Ectodermal cell (in vitro differentiated cells): ENCODE measurements around the gene SRP19.

Experiments used
- H3K27ac ChIP-seq: 2 replicates; pipeline ENCODE4 v1.7.0; 2013; ENCODE audit warnings: mild to moderate bottlenecking, low read depth, low read length; ENCODE audit not compliant: insufficient read depth, poor library complexity, severe bottlenecking
- H3K27me3 ChIP-seq: 2 replicates; pipeline ENCODE4 v1.7.0; 2013; ENCODE audit warnings: mild to moderate bottlenecking, low read length; ENCODE audit not compliant: insufficient read depth, control insufficient read depth, poor library complexity, severe bottlenecking
- H3K36me3 ChIP-seq: one replicate; pipeline ENCODE4 v1.7.0; 2013; ENCODE audit warnings: low read length; ENCODE audit not compliant: control insufficient read depth, insufficient read depth
- H3K4me1 ChIP-seq: one replicate; pipeline ENCODE4 v1.7.0; 2013; ENCODE audit warnings: low read length; ENCODE audit not compliant: control insufficient read depth, insufficient read depth
- H3K4me3 ChIP-seq: 2 replicates; pipeline ENCODE4 v1.7.0; 2013; ENCODE audit warnings: low read depth, low read length, control low read depth; ENCODE audit not compliant: insufficient read depth
- H3K9me3 ChIP-seq: 2 replicates; pipeline ENCODE4 v1.7.0; 2013; ENCODE audit warnings: mild to moderate bottlenecking, low read length, moderate library complexity; ENCODE audit not compliant: control insufficient read depth
- WGBS, 2 experiments: methylation state at CpG; one replicate each; pipeline ENCODE4 v1.1.7; 2013; ENCODE audit warnings: missing lambda C conversion rate in 2 of 2; 5-methylcytosine and 5-hydroxymethylcytosine counted together

The SRP19 gene

DNA sequence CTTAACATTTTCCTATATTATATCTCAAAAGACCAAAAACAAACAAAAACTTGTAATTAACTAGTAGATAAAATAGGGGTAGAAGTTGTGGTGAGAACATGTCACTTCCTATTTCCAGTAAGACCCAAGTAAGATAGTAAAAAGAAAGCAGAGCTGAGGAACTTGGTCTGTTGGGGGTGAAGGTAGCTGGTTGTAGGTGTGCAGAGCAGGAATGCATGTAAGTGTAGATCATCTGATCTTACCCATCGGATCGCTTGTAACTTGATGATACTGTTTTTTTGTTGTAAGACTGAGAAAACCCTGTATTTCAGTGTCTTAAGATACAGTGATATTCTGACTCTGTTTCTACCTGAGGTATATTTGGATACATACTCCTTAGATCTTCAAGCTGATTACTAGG lies 5.7 kb downstream of the SRP19 start:
- Histone ChIP-seq H3K27me3 (no peaks in the 10 kb centered on the region), H3K4me3 (no peak overlapping the region), H3K27ac (no peak overlapping the region), H3K36me3 (peaks cover 19% of the 10 kb centered on the region), H3K9me3 (no peaks in the 10 kb centered on the region), H3K4me1 (peaks cover 7% of the 10 kb centered on the region)
- WGBS, 2 experiments: 89 to 100% methylated on average over 2 of the region's 2 CpGs

DNA sequence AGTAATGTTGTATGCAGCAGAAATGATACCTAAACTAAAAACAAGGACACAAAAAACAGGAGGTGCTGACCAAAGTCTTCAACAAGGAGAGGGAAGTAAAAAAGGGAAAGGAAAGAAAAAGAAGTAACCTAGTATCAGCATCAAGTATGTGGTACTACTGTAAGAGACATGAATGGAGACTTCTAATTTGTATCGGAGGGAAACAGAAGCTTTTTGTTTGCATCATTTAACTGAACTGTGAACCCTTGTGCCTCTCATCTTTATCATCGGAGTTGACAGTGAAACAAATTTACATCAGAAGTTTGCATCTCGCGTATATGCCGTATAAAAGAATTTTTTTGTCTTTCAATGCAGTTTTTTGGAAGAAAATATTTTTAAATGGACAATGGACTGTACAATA lies 6.3 kb downstream of the SRP19 start:
- no peaks in the 10 kb centered on the region for H3K27me3 ChIP-seq
- H3K4me1 ChIP-seq: peaks cover 4% of the 10 kb centered on the region
- WGBS, 2 experiments: 95 to 96% methylated on average over 5 of the region's 5 CpGs
- H3K36me3 ChIP-seq: peaks cover 19% of the 10 kb centered on the region
- no peaks in the 10 kb centered on the region for H3K9me3 ChIP-seq
- no peak overlapping the region for H3K4me3 ChIP-seq
- H3K27ac ChIP-seq: no peak overlapping the region

DNA sequence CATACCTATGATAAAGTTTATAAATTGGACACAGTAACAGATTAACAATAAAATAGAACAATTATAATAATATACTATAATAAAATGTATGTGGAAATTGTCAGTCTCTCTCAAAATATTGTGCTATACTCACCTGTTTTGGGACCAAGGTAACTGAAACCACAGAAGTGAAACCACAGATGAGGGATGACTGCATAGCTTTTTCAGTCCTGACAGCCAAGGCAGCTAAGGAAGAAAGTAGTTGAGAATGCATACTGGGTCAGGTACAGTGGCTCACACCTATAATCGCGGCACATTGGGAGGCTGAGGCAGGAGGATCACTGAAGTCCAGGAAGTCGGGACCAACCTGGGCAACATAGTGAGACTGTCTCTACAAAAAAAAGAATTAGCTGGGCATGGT lies 8.9 kb downstream of the SRP19 start:
- Histone ChIP-seq H3K4me3 (no peak overlapping the region), H3K36me3 (peaks cover 13% of the 10 kb centered on the region), H3K4me1 (no peaks in the 10 kb centered on the region), H3K9me3 (no peaks in the 10 kb centered on the region), H3K27me3 (no peaks in the 10 kb centered on the region), H3K27ac (no peak overlapping the region)
- 92 to 95% methylated on average over 3 of the region's 3 CpGs for whole genome bisulfite sequencing, 2 experiments

DNA sequence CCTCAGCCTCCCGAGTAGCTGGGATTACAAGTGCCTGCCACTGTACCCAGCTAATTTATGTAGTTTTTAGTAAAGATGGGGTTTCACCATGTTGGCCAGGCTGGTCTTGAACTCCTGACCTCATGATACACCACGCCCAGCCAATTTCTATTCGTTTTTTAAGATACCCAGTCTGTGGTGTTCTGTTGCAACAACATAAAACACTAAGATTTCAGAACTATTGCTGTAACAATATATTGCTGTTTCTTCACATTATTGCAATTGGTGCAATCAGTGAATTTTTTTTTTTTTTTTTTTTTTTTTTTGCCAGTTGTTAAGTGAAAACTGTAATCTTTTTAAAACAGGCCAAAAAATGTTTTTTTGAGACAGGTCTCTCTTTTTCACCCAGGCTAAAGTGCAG lies 9.9 kb downstream of the SRP19 start:
- no peaks in the 10 kb centered on the region for H3K4me1 ChIP-seq
- no peaks in the 10 kb centered on the region for H3K27me3 ChIP-seq
- H3K9me3 ChIP-seq: no peaks in the 10 kb centered on the region
- 75 to 82% methylated on average over 3 of the region's 3 CpGs for WGBS, 2 experiments
- peaks cover 13% of the 10 kb centered on the region for H3K36me3 ChIP-seq
- no peak overlapping the region for H3K4me3 ChIP-seq
- no peak overlapping the region for H3K27ac ChIP-seq

DNA sequence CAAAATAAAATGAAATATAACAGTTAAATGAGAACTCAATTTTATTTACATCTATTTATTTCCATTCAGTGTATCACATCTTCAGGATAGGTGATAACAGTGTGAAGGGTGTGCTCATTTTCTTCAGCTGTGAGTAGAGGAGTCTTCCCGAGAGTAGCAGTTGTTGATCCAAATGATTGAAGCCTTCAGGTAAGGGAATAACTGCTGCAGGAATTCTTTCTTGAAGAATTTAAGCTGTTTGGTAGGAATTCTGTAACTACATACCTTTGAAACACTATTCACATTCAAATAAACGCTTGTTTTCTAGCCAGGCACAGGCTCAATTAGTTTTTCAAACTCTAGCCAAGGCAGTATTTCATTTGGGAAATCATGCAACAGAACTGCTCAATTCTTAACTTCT lies 15.3 kb downstream of the SRP19 start:
- no peak overlapping the region for H3K27ac ChIP-seq
- peaks cover 2% of the 10 kb centered on the region for H3K36me3 ChIP-seq
- WGBS, 2 experiments: 72 to 76% methylated on average over 2 of the region's 2 CpGs
- H3K9me3 ChIP-seq: no peaks in the 10 kb centered on the region
- no peaks in the 10 kb centered on the region for H3K27me3 ChIP-seq
- no peaks in the 10 kb centered on the region for H3K4me1 ChIP-seq
- no peak overlapping the region for H3K4me3 ChIP-seq

DNA sequence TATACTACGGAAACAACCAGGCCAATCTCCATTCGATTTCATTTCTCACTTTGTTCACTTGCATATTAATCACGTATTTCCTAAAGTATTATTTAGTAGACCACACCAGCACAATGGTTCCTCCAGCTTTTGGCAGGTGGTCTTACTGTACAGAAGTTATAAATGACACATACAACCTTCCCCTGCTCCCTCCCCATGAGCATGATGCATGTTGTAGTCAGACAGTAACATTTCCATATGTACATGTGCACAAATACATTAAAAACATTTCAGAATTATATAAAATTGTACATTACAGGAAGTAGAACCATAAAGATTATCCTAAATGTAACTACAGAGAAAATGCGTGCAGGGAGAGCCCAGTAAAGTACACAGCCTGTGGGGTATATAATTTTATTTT lies 17.0 kb downstream of the SRP19 start:
- H3K4me1 ChIP-seq: no peaks in the 10 kb centered on the region
- H3K27ac ChIP-seq: no peak overlapping the region
- no peaks in the 10 kb centered on the region for H3K9me3 ChIP-seq
- no peak overlapping the region for H3K4me3 ChIP-seq
- WGBS, 2 experiments: 78 to 82% methylated on average over 3 of the region's 4 CpGs
- no peaks in the 10 kb centered on the region for H3K27me3 ChIP-seq
- peaks cover 2% of the 10 kb centered on the region for H3K36me3 ChIP-seq

DNA sequence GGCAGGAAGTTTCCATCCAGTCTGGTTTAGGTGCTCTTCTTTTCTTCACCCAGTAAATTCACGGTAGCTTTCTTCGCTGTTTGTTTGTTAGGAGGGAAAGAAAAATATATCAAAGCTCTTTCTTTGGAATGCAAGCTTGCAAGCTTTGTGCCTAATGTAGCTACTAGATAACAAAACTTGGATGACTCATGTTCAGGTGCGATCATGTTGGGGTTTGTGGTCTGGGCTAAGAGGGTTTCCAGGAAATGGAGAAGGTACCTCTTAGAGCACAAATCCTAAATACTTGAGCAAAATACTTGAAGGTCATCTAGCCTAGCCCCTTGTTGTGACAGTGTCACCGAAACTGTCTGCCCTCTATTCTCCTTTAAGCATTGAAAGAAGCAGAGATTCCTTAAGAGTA lies 17.7 kb downstream of the SRP19 start:
- Histone ChIP-seq H3K27ac (no peak overlapping the region), H3K4me1 (no peaks in the 10 kb centered on the region), H3K9me3 (no peaks in the 10 kb centered on the region), H3K4me3 (no peak overlapping the region), H3K27me3 (no peaks in the 10 kb centered on the region), H3K36me3 (peaks cover 2% of the 10 kb centered on the region)
- 91 to 93% methylated on average over 4 of the region's 4 CpGs for WGBS, 2 experiments

DNA sequence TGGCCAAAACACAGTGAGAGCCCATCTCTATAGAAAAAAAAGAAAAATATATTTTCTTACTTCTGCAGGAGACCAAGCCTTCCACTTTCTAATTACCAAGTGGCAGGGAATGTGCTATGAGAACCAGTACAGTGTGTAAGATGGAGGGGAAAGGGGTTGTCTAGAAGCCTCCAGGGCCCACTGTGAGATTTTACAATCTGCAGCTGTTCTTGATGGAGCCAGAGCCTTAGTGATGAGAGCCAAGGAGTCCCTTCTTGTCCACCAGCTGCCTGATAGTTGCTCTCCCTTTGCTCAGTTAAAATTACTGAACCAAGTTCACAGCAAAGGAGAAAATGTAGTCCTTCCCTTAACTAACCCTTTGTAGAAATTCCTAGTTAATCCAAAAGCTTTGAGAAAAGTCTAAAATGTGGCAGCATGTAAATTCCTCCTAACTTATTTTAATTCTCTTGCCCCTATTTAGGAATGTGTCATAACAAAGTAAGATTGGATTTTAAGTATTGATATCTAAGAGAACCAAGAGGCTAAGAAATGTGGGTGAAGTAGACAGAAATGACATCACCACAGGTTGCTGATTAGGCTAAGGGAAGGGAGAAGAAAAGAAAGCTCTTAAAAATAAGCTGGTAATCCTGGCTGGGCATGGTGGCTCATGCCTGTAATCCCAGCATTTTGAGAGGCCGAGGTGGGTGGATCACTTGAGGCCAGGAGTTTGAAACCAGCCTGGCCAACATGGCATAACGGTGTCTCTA lies 19.3 kb downstream of the SRP19 start:
- Histone ChIP-seq H3K4me3 (no peak overlapping the region), H3K9me3 (no peaks in the 10 kb centered on the region), H3K27ac (no peak overlapping the region), H3K36me3 (peaks cover 7% of the 10 kb centered on the region), H3K4me1 (no peaks in the 10 kb centered on the region), H3K27me3 (no peaks in the 10 kb centered on the region)
- WGBS, 2 experiments: 88 to 93% methylated on average over 2 of the region's 2 CpGs

DNA sequence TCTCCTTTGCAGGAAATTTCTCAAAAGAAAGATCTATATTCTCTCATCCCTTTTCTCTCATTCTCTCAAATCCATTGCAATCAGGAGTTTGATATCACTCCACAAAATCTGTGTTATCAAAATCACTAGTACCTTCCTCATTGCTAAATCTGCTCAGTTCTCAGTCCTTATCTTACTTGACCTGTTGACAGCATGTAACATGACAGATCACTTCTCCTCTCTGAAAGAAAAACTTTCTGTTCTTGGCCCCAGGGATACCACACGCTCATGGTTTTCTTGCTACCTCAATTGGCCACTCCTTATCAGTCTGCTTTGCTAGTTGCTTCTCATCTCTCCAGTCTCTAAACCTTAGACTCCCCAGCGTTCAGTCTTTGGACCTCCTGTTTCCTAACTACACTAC lies 22.1 kb downstream of the SRP19 start:
- Histone ChIP-seq H3K4me1 (no peaks in the 10 kb centered on the region), H3K27me3 (no peaks in the 10 kb centered on the region), H3K27ac (no peak overlapping the region), H3K4me3 (no peak overlapping the region), H3K9me3 (no peaks in the 10 kb centered on the region), H3K36me3 (peaks cover 13% of the 10 kb centered on the region)
- WGBS, 2 experiments: 93 to 94% methylated on average over 2 of the region's 2 CpGs

DNA sequence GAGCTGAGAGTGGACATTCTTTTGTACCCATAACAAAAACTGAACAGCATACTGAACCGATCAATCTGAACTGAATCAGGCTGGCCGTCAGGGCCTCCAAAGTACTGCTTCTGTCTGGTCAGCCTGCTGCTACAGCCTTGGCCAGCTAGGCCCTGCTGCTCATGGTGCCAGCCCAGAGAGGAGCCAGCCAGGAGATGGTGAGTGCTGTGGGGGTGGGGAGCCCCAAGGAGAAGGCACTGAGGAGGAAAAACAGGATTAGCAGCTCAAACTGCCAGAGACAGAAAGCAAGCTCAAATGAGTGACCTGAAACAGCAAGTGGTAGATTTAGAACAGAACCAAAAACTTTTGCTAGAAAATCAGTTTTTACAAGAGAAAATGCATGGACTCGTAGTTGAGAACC lies 23.9 kb downstream of the SRP19 start:
- no peaks in the 10 kb centered on the region for H3K9me3 ChIP-seq
- H3K4me3 ChIP-seq: no peak overlapping the region
- H3K27me3 ChIP-seq: no peaks in the 10 kb centered on the region
- H3K27ac ChIP-seq: no peak overlapping the region
- H3K4me1 ChIP-seq: no peaks in the 10 kb centered on the region
- H3K36me3 ChIP-seq: peaks cover 12% of the 10 kb centered on the region
- 93 to 98% methylated on average over 3 of the region's 3 CpGs for WGBS, 2 experiments

DNA sequence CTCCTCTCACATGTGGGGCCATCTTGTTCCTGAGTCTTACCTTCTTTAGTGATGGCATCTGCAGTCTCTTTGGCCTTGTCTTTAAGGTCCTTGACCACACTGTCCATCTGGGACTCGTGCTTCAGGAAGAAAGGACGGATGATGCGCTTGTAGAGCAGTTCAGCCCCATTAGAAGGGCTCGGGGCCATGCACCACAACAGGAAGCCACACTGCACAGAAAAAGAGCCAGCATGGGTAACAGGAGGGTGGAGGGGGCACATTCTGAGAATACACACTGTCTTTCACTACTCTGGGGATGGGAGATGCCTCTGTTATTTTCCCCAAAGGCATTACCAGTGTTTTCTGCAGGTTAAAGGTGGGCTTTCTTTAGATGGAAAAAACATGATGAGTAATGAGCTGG lies 25.9 kb downstream of the SRP19 start:
- 95 to 97% methylated on average over 4 of the region's 4 CpGs for WGBS, 2 experiments
- H3K36me3 ChIP-seq: peaks cover 10% of the 10 kb centered on the region
- no peak overlapping the region for H3K4me3 ChIP-seq
- no peaks in the 10 kb centered on the region for H3K27me3 ChIP-seq
- no peak overlapping the region for H3K27ac ChIP-seq
- no peaks in the 10 kb centered on the region for H3K9me3 ChIP-seq
- no peaks in the 10 kb centered on the region for H3K4me1 ChIP-seq
